Measurements from ENCODE around the gene KIF21B. TPM values are rescaled to one million over a fixed set of nuclear protein-coding genes. Genes with fewer than 3 reads are reported as not detected.

The KIF21B gene
- total RNA-seq, 1 donor from 2014 or later: 10.2 TPM

GRCh38 chr1:201014816-201015200 is 8.7 kb downstream of the KIF21B start:
- intact Hi-C loops (cut with DNase I): no loop called here
- H3K4me1 ChIP-seq: peaks cover 0 to 7% of the 10 kb centered on the region in 2 donors
- H3K27me3 ChIP-seq: no peaks in the 10 kb centered on the region
- DNase-seq (ENCODE audit: low spot score in 2 of 2): no peak
- H3K9me3 ChIP-seq: no peaks in the 10 kb centered on the region
- no peak overlapping the region for H3K4me3 ChIP-seq
- no peaks in the 10 kb centered on the region for H3K36me3 ChIP-seq
- H3K27ac ChIP-seq: no peak overlapping the region
- no peak for TF ChIP-seq CTCF (IDR thresholded peaks at IDR 0.05)

- H3K4me3 ChIP-seq: no peak overlapping the region
Measured at GRCh38 chr1:201013991-201014815, 9.3 kb downstream of the KIF21B start.

GRCh38 chr1:201013031-201013485 is 10.5 kb downstream of the KIF21B start:
- H3K4me3 ChIP-seq: no peak overlapping the region
- no peaks in the 10 kb centered on the region for H3K9me3 ChIP-seq
- peaks cover 0 to 7% of the 10 kb centered on the region in 2 donors for H3K4me1 ChIP-seq
- intact Hi-C loops (cut with DNase I): no loop called here
- no peaks in the 10 kb centered on the region for H3K27me3 ChIP-seq
- no peaks in the 10 kb centered on the region for H3K36me3 ChIP-seq
- TF ChIP-seq CTCF (IDR thresholded peaks at IDR 0.05): no peak
- DNase-seq (ENCODE audit: low spot score in 2 of 2): no peak
- no peak overlapping the region for H3K27ac ChIP-seq

More at GRCh38 chr1:201013991-201014815, 9.3 kb downstream of the KIF21B start:
- H3K36me3 ChIP-seq: no peaks in the 10 kb centered on the region
- peaks cover 0 to 7% of the 10 kb centered on the region in 2 donors for H3K4me1 ChIP-seq
- no peak for DNase-seq (ENCODE audit: low spot score in 2 of 2)
- no peaks in the 10 kb centered on the region for H3K9me3 ChIP-seq
- no peaks in the 10 kb centered on the region for H3K27me3 ChIP-seq
- no peak overlapping the region for H3K27ac ChIP-seq
- TF ChIP-seq CTCF (IDR thresholded peaks at IDR 0.05): no peak
- intact Hi-C loops (cut with DNase I): no loop called here

GRCh38 chr1:201011616-201012015 is 11.9 kb downstream of the KIF21B start:
- H3K36me3 ChIP-seq: no peaks in the 10 kb centered on the region
- intact Hi-C loops (cut with DNase I): no loop called here
- no peaks in the 10 kb centered on the region for H3K9me3 ChIP-seq
- H3K4me1 ChIP-seq: peaks cover 0 to 7% of the 10 kb centered on the region in 2 donors
- no peak overlapping the region for H3K4me3 ChIP-seq
- TF ChIP-seq CTCF (IDR thresholded peaks at IDR 0.05): no peak
- no peak overlapping the region for H3K27ac ChIP-seq
- no peaks in the 10 kb centered on the region for H3K27me3 ChIP-seq
- DNase-seq (ENCODE audit: low spot score in 2 of 2): no peak

- no peaks in the 10 kb centered on the region for H3K9me3 ChIP-seq
- H3K36me3 ChIP-seq: no peaks in the 10 kb centered on the region
- no peak for DNase-seq (ENCODE audit: low spot score in 2 of 2)
- intact Hi-C loops (cut with DNase I): no loop called here
- no peaks in the 10 kb centered on the region for H3K27me3 ChIP-seq
- TF ChIP-seq CTCF (IDR thresholded peaks at IDR 0.05): no peak
- no peak overlapping the region for H3K27ac ChIP-seq
- no peak overlapping the region for H3K4me3 ChIP-seq
- peaks cover 0 to 3% of the 10 kb centered on the region in 2 donors for H3K4me1 ChIP-seq
Measured at GRCh38 chr1:201009962-201010645, 13.4 kb downstream of the KIF21B start.
